GM13976 (cell line): ENCODE measurements around the gene CPEB2.

ENCODE experiments used
- DNase-seq: peaks from one replicate; pipeline ENCODE4 v3.0.0; 2012; ENCODE audit warnings: low spot score
- in situ Hi-C: fragments of 300-500 bp; cut with MboI; formaldehyde crosslinking; loops from one replicate; pipeline ENCODE4 v1.12.0; 2022; ENCODE audit warnings: low sequenced_read_pairs, mixed read lengths, inconsistent platforms; ENCODE audit not compliant: unreplicated experiment
- TF ChIP-seq, protein P1 (sequence below): IDR thresholded peaks from 2 replicates; pipeline ENCODE4 v1.5.1; 2012; ENCODE audit warnings: borderline replicate concordance, mild to moderate bottlenecking; ENCODE audit not compliant: insufficient read depth; ENCODE audit errors: extremely low read depth, missing control alignments, control extremely low read depth

The CPEB2 gene

DNA sequence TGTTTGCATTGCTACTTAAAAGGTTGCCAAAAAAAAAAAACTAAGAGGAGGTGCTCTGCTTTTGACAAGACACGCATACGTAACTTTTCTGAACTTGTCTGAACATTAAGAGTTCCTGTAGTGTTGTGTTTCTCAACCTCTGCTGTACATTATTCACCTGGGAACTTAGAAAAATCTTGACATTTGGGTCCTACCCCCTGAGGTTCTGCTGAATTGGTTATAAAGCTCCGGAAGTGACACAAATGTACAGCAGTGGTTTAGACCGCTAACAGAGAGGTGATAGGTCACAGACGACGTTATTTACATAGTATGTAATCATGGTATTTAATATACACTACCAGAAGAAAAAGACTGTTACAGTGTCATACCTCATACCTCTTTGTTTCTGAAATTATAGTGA, 61.1 kb downstream of the CPEB2 start:
- TF ChIP-seq, protein P1, sequence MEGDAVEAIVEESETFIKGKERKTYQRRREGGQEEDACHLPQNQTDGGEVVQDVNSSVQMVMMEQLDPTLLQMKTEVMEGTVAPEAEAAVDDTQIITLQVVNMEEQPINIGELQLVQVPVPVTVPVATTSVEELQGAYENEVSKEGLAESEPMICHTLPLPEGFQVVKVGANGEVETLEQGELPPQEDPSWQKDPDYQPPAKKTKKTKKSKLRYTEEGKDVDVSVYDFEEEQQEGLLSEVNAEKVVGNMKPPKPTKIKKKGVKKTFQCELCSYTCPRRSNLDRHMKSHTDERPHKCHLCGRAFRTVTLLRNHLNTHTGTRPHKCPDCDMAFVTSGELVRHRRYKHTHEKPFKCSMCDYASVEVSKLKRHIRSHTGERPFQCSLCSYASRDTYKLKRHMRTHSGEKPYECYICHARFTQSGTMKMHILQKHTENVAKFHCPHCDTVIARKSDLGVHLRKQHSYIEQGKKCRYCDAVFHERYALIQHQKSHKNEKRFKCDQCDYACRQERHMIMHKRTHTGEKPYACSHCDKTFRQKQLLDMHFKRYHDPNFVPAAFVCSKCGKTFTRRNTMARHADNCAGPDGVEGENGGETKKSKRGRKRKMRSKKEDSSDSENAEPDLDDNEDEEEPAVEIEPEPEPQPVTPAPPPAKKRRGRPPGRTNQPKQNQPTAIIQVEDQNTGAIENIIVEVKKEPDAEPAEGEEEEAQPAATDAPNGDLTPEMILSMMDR: no peak
- in situ Hi-C loops: no loop called here
- DNase-seq: no peak

DNA sequence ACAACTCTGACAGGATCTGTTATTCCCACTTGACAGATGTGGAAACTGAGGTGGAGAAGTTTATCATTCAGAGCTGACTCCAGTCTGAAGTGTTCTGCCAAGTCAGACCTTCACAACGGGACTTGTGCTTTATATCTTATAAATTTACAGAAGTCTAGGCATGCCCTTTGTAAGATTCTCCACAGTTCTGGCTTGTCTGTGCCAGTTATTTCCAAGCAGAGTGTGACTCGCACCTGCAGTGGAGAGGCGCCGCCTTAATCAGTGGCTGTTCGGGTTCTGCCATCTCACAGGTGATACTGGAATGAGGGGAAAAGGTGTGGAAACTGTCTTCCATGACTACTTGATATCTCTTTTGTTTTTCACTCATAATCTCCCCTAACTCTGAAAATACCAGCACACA, 63.2 kb downstream of the CPEB2 start:
- in situ Hi-C loops: no loop called here
- no peak for DNase-seq
- TF ChIP-seq, protein P1: no peak

DNA sequence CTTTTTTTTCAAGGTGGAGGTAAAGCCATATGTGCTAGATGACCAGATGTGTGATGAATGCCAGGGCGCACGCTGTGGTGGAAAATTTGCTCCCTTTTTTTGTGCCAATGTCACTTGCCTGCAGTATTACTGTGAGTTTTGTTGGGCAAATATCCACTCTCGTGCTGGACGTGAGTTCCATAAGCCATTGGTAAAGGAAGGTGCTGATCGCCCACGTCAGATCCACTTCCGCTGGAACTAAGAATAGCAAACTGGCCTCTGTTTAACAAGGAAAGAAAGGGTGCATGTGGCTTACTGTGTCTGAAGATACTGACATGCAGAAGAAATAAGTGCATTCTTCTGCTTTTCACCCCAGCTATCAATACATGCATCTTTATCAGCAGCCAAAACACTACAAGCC, 63.9 kb downstream of the CPEB2 start:
- in situ Hi-C loops: no loop called here
- TF ChIP-seq, protein P1: no peak
- DNase-seq: no peak

DNA sequence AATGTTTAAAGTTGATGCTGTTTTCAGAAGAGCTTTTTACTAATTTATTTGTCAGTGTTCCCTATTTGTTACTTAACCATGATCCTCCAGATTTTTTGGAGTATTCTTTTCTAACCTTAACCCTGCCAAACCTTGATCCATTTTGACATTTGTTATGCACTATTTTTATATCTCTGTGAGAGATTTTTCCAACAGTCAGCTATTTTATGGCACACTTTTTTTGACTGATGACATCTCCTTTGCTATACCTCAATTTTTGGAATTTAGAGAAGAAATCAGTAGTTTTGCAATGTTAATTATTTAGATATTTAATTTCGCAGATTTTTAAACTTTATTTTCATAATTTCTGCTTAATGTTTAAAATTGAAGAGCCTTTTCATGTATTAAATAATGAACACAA, 66.0 kb downstream of the CPEB2 start:
- no peak for DNase-seq
- TF ChIP-seq, protein P1: no peak
- in situ Hi-C loops: no loop called here

DNA sequence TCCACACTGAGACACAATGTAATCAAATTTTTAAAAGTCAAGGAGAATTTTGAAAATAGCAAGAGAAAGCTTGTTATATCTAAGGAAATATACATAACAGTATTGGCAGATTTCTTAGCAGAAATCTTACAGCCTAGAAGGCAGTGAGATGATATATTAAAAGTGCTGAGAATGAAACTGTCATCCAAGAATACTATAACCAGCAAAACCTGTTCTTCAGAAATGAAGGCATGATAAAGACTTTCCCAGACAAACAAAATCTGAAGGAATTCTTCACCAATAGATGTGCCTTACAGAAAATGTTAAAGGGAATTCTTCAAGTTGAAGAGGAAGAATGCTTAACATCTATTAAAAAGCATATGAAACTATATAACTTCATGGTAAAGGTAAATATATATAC, 73.6 kb downstream of the CPEB2 start:
- in situ Hi-C loops: no loop called here
- TF ChIP-seq, protein P1: no peak
- DNase-seq: no peak

DNA sequence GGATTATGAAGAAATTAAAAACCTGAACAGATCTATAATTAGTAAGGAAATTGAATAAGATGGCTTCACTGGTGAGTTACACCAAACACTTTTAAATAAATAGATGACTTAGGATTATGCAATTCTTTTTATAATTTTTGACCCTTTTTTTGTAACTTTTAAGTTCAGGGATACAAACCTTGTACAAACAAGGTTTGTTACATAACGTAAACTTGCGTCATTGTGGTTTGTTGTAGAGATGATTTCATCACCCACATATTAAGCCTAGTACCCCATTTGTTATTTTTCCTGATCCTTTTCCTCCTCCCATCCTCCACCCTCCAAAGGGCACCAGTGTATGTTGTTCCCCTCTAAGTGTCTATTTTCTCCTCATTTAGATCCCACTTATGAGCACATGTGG, 75.7 kb downstream of the CPEB2 start:
- in situ Hi-C loops: no loop called here
- DNase-seq: no peak
- TF ChIP-seq, protein P1: no peak
